ENCODE measurements around the gene DBNL.

The DBNL gene

DNA sequence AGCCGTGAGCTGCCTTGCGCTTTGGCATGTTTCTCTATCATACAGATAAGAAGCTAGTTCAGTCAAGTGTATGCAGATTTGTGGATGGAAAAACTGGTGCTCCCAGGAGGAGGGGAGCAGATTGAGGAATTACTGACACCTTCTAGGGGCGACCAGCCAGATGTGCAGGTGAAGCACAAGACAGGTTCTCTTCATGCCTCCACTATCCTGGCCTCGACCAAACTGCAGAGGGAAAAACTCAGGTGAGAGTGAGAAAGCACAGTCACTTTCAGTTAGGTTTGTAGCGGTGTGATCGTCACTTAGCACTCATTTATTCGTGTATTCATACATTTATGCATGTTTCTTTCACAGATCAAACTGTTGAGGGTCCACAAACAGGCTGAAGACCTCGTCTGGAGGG is 600 bp upstream of the DBNL start:
- no peak for DNase-seq (ENCODE audit: low spot score)

DNA sequence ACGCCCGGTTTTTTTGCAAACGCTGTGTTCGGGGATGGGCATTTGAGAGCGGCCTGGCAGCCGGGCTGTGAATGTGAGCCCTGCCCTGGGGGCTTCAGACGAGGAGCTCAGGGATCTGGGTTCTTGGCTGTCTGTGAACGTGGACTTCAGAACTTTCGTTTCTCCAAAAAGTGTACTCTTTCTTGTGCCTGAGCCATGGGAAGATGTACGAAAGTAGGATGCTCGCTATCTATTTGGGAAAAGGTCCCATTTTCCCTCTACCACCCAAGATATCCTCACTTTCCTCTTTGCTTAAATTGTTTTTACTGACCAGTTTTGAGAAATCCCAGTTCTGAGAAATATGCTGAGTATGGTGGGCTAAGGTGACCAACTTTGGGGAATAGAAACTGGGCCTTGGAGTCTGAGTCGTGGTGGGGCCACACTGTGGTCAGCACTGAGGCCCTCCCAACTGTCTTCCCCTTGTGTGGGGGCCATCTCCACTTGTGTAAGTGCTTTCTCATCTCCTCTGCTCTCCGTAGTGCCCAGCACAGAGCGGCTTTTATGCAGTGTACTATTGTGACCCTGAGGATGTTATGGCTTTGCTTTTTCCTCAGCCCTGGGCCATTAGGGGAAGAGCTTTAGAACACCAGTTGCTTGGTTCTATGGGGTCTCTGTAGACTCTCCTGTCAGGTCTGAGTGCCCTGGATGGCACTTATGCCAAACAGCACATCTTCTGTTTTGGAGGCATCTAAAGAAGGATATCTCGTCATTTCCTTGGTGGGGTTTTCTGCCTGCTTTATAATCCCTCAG is 918 bp downstream of the DBNL start:
- DNase-seq (ENCODE audit: low spot score) = no peak

- DNase-seq (ENCODE audit: low spot score) = no peak
Measured at GRCh38 chr7:44046321-44047061, 2.0 kb downstream of the DBNL start.

DNA sequence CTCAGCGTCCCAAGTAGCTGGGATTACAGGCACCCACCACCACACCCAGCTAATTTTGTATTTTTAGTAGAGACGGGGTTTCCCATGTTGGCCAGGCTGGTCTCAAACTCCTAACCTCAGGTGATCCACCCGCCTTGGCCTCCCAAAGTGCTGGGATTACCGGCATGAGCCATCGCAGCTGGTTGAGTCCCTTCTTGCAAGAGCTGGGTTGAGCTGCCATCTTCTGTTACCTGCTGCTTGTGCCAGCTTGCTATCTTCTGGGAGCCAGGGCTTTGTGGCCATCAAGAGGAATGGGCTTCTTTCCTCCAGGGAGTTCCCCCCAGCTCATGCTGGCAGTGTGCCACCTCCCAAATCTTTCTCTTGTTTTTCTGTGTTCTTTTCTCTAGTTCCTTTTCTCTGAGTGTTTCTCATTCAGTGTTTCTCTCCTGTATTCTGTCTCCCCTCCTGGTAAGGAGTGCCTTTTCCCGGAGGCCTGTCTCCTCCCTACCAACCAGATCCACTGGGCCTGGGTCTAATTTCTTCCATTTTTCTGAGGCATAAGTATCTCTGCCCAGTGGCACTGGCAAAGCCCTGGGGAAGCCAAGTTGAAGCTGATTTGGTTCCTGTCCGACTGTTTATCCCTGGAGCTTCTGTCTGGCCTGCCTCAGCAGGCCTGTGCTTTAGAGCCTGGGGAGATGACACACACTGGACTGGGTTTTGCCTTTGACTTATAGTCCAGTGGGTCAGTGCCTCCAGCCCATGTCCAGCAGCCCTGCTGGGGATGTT is 3.7 kb downstream of the DBNL start:
- DNase-seq (ENCODE audit: low spot score) = no peak

DNA sequence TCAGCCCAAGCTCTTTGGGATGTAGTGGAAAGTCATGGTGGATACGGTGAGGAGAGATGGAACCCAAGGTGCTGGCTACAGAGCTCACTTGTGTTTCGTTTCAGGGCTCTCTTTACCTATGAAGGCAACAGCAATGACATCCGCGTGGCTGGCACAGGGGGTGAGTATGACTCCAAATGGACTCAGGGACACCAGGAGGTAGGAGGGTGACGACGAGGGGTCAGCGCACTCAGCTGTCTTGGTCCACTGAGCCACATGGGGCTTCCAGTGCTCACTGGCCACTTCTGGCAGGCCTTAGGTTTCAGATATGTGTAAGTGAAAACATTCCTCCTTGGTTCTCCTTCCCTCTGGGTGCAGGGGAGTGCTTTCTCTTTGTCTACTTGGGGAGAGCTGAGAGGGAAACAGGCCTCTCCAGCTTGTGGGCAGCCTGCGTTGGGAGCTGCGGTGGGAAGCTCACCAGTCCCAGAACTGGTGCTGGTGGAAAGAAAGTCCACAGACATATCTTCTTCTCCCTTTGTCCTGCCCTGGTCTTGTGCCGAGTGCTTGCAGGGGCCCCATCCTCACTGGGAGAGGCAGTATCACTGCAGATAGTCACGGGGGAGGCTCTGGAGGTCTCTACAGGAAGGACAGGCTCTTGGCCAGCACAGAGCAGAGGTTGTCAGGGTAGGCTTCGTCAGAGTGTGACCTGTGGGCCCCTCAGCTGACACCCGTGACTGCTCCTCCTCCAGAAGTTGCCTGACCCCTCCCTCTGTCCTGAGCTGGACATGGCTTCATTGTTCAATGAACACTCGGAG is 5.8 kb downstream of the DBNL start:
- no peak for DNase-seq (ENCODE audit: low spot score)

- no peak for DNase-seq (ENCODE audit: low spot score)
Measured at GRCh38 chr7:44050915-44051560, 6.5 kb downstream of the DBNL start.

- DNase-seq (ENCODE audit: low spot score) = no peak
Measured at GRCh38 chr7:44051611-44052220, 7.2 kb downstream of the DBNL start.

- no peak for DNase-seq (ENCODE audit: low spot score)
Measured at GRCh38 chr7:44052771-44053365, 8.4 kb downstream of the DBNL start.

GRCh38 chr7:44056681-44057080 is 12.2 kb downstream of the DBNL start:
- DNase-seq (ENCODE audit: low spot score) = no peak

- DNase-seq (ENCODE audit: low spot score) = no peak
Measured at GRCh38 chr7:44057181-44057848, 12.8 kb downstream of the DBNL start.

DNA sequence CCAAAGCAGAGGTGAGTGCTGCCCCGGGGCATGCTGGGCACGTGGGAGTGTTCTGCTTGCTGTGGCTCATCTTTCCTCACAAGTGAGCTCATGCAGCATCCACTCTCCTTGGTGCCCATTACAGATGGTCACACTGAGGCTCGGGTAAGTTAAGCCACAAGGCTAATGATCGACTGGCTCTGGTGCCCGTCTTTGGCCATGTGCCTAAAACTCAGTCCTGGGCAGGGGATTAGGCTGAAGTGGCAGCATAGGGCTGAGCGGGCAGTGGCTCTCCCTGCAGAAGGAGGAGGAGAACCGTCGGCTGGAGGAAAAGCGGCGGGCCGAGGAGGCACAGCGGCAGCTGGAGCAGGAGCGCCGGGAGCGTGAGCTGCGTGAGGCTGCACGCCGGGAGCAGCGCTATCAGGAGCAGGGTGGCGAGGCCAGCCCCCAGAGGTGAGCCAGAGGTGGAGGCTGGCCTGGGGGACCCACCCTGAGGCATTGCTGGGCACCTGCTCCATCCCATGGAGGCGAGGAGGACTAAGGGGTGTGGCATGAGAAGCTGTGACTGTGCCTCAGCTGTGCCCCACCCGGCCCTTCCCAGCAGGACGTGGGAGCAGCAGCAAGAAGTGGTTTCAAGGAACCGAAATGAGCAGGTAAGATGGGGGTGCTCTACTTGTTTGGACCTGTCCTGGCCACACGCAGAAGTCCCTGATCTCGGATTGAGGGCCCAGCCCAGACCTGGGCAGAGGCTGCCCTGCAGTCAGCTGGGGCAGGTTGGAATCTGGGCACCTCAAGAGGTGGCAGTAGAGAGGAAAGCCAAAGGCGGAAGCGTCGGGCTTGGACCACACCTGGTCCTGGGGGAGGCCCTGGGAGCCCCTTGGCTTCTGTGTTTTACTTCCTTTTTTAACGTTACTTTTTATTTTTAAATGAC is 13.6 kb downstream of the DBNL start:
- no peak for DNase-seq (ENCODE audit: low spot score)

DNA sequence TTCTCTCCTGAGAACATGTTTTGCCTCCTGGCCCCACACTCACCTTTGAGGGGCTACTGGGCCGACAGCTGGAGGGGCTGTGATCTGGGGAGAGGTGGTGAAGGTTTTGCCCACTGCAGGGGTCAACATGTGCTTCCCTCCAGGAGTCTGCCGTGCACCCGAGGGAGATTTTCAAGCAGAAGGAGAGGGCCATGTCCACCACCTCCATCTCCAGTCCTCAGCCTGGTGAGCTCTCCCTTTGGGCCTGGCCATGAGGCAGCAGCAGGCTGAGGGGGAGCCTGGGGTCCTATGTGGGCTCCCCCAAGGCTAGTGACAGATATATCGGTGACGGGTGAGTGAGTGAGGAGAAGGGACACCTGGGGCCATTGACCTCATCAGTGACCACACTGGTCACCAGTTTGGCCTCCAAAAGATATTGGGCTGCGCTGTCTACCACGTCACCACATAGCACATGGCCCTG is 14.3 kb downstream of the DBNL start:
- DNase-seq (ENCODE audit: low spot score) = no peak

- DNase-seq (ENCODE audit: low spot score) = no peak
Measured at GRCh38 chr7:44059219-44060090, 15.0 kb downstream of the DBNL start.

DNA sequence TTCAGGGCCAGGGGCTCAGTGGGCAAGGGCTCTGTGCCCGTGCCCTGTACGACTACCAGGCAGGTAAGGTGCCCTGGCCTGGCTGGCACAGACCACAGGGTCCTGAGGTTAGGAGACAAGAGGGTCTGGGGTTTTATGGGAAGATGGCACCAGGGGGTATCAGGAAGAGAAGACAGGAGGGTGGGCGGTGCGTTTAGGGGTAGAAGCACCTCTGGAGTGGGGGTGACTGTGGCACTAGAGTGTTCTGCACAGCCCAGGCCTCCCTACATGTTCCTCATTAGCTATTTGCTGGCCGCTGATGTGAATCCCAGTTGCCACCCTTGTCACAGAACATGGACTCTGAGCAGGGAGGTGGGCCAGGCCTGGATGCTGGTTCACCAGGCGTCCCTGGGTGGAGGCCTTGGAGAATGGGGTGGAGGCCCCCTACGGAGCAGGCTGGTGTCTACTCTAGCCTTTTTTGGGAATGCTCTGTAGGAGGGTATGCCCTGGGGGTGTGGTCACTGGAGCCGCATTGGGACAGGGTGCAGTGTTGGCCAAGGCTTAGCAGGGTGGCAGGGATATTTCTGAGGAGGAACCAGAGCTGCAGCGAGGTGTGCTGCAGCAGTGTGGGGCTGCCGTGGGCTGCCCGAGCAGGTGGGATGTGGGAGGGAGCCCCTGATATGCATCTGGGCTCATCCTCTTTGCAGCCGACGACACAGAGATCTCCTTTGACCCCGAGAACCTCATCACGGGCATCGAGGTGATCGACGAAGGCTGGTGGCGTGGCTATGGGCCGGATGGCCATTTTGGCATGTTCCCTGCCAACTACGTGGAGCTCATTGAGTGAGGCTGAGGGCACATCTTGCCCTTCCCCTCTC is 15.8 kb downstream of the DBNL start:
- no peak for DNase-seq (ENCODE audit: low spot score)

GRCh38 chr7:44060948-44061644 is 16.6 kb downstream of the DBNL start:
- DNase-seq (ENCODE audit: low spot score) = no peak

- no peak for DNase-seq (ENCODE audit: low spot score)
Measured at GRCh38 chr7:44061645-44062179, 17.2 kb downstream of the DBNL start.
